ENCODE measurements around the gene VEZT.

VEZT gene

GRCh38 chr12:95337146-95337545, 119.5 kb downstream of the VEZT start:
- H3K36me3 ChIP-seq (ENCODE audit: control insufficient read depth, insufficient read depth, low read length) = no peaks in the 10 kb centered on the region
- H3K9ac ChIP-seq (ENCODE audit: low read depth, low read length) = no peak overlapping the region
- no peaks in the 10 kb centered on the region for H3K9me3 ChIP-seq (ENCODE audit: control insufficient read depth, insufficient read depth, low read length)
- H3K4me3 ChIP-seq (ENCODE audit: low read depth, low read length) = no peak overlapping the region
- no peaks in the 10 kb centered on the region for H3K27me3 ChIP-seq (ENCODE audit: control insufficient read depth, insufficient read depth, low read length)
- H3K27ac ChIP-seq (ENCODE audit: low read depth, low read length) = no peak overlapping the region
- H3K4me1 ChIP-seq (ENCODE audit: control insufficient read depth, insufficient read depth, low read length) = 0 out of 2 replicates have a peak, but pooled peaks cover under 1% of the 10 kb centered on the region

- no peaks in the 10 kb centered on the region for H3K4me1 ChIP-seq (ENCODE audit: control insufficient read depth, insufficient read depth, low read length)
- H3K27ac ChIP-seq (ENCODE audit: low read depth, low read length) = no peak overlapping the region
- no peaks in the 10 kb centered on the region for H3K36me3 ChIP-seq (ENCODE audit: control insufficient read depth, insufficient read depth, low read length)
- no peaks in the 10 kb centered on the region for H3K9me3 ChIP-seq (ENCODE audit: control insufficient read depth, insufficient read depth, low read length)
- no peak overlapping the region for H3K4me3 ChIP-seq (ENCODE audit: low read depth, low read length)
- H3K27me3 ChIP-seq (ENCODE audit: control insufficient read depth, insufficient read depth, low read length) = no peaks in the 10 kb centered on the region
- no peak overlapping the region for H3K9ac ChIP-seq (ENCODE audit: low read depth, low read length)
These were observed 121.6 kb downstream of the VEZT start for GRCh38 chr12:95339086-95339788.

DNA sequence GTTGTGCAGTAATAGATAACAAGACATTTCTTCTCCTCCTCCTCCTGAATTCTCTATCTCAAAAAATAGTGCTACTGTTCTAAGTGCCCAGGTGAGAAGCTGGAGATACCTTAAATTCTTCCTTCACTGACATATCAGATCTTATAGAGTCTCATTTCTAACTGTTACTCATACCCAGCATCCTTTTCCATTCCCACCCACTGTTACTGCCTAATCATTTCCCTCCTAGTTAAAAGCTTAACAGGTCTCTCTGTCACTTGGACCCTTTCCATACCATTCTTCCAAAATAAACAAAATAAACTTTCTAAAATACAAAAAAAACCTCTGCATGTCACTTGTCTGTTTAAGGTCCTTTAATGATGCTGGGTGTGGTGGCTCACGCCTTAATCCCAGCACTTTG, 124.4 kb downstream of the VEZT start:
- no peaks in the 10 kb centered on the region for H3K27me3 ChIP-seq (ENCODE audit: control insufficient read depth, insufficient read depth, low read length)
- no peaks in the 10 kb centered on the region for H3K9me3 ChIP-seq (ENCODE audit: control insufficient read depth, insufficient read depth, low read length)
- no peak overlapping the region for H3K9ac ChIP-seq (ENCODE audit: low read depth, low read length)
- H3K27ac ChIP-seq (ENCODE audit: low read depth, low read length) = no peak overlapping the region
- no peaks in the 10 kb centered on the region for H3K4me1 ChIP-seq (ENCODE audit: control insufficient read depth, insufficient read depth, low read length)
- no peaks in the 10 kb centered on the region for H3K36me3 ChIP-seq (ENCODE audit: control insufficient read depth, insufficient read depth, low read length)
- no peak overlapping the region for H3K4me3 ChIP-seq (ENCODE audit: low read depth, low read length)

GRCh38 chr12:95343461-95344230, 126.0 kb downstream of the VEZT start:
- Histone ChIP-seq H3K4me3 (ENCODE audit: low read depth, low read length) (no peak overlapping the region), H3K27me3 (ENCODE audit: control insufficient read depth, insufficient read depth, low read length) (no peaks in the 10 kb centered on the region), H3K9me3 (ENCODE audit: control insufficient read depth, insufficient read depth, low read length) (no peaks in the 10 kb centered on the region), H3K4me1 (ENCODE audit: control insufficient read depth, insufficient read depth, low read length) (no peaks in the 10 kb centered on the region), H3K36me3 (ENCODE audit: control insufficient read depth, insufficient read depth, low read length) (no peaks in the 10 kb centered on the region), H3K9ac (ENCODE audit: low read depth, low read length) (no peak overlapping the region; the same call in 1 of the 2 replicates), H3K27ac (ENCODE audit: low read depth, low read length) (no peak overlapping the region)

DNA sequence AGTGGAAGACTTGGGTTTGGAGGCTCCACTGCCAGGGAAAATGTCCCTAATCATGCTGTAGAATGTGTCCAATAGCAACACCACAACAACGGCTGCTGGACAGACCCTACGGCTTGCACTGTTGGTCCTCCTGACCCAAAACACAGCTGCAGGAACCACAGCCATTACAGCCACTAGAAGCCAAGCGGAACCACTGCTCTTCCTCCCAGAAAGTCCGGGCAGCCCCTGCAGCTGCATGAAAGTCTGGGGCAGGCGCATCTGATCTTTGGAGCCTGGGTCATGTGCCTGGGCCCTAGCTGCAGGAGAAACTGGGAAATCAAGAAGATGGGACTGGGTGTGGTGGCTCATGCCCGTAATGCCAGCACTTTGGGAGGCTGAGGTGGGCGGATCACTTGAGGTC, 131.7 kb downstream of the VEZT start:
- H3K36me3 ChIP-seq (ENCODE audit: control insufficient read depth, insufficient read depth, low read length) = no peaks in the 10 kb centered on the region
- no peaks in the 10 kb centered on the region for H3K27me3 ChIP-seq (ENCODE audit: control insufficient read depth, insufficient read depth, low read length)
- H3K9me3 ChIP-seq (ENCODE audit: control insufficient read depth, insufficient read depth, low read length) = no peaks in the 10 kb centered on the region
- H3K4me1 ChIP-seq (ENCODE audit: control insufficient read depth, insufficient read depth, low read length) = 0 out of 2 replicates have a peak, but pooled peaks cover 7% of the 10 kb centered on the region
- no peak overlapping the region for H3K9ac ChIP-seq (ENCODE audit: low read depth, low read length)
- H3K27ac ChIP-seq (ENCODE audit: low read depth, low read length) = no peak overlapping the region
- H3K4me3 ChIP-seq (ENCODE audit: low read depth, low read length) = no peak overlapping the region

GRCh38 chr12:95351748-95352147, 134.1 kb downstream of the VEZT start:
- Histone ChIP-seq H3K9ac (ENCODE audit: low read depth, low read length) (no peak overlapping the region), H3K27ac (ENCODE audit: low read depth, low read length) (no peak overlapping the region), H3K36me3 (ENCODE audit: control insufficient read depth, insufficient read depth, low read length) (no peaks in the 10 kb centered on the region), H3K9me3 (ENCODE audit: control insufficient read depth, insufficient read depth, low read length) (no peaks in the 10 kb centered on the region), H3K27me3 (ENCODE audit: control insufficient read depth, insufficient read depth, low read length) (no peaks in the 10 kb centered on the region), H3K4me3 (ENCODE audit: low read depth, low read length) (no peak overlapping the region), H3K4me1 (ENCODE audit: control insufficient read depth, insufficient read depth, low read length) (0 out of 2 replicates have a peak, but pooled peaks cover 7% of the 10 kb centered on the region)

Data from HUES48 (cell line).